ENCODE measurements around the gene PNRC2. TPM values are rescaled to one million over a fixed set of nuclear protein-coding genes. Genes with fewer than 3 reads are reported as not detected.

The PNRC2 gene
- 236 TPM for polyA plus RNA-seq (2012; ENCODE audit: insufficient read depth, insufficient read length)

GRCh38 chr1:23959461-23960290 lies at the start of gene PNRC2:
Gene PNRC2, plus strand, starts transcription at chr1:23959828. Its CDS starts 1,630 bp downstream, at chr1:23961458.
- DNase-seq (ENCODE audit: low read depth, low spot score): peak; percentile 93
- H3K4me3 ChIP-seq (ENCODE audit: low read length): peak within 1 kb of the TSS; percentile 76

DNA sequence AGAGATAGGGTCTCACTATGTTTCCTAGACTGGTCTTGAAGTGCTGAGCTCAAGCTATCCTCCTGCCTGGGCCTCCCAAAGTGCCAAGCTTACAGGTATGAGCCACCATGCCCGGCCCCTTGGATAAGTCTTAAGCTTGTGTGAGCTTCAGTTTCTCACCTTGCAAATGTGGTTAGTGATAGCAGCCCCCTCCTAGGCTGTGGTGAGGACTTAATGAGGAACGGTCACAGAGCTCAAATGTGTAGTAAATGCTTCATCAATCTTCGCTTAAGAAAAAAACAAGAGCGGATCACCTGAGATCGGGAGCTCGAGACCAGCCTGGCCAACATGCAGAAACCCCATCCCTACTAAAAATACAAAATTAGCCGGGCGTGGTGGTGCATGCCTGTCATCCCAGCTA lies 49.5 kb upstream of the PNRC2 start:
- peak overlapping the region; percentile 13; the same call in 1 of the 2 replicates for H3K4me3 ChIP-seq (ENCODE audit: low read length)
- no peak for DNase-seq (ENCODE audit: low read depth, low spot score)

GRCh38 chr1:23910553-23911246 lies 48.9 kb upstream of the PNRC2 start:
- DNase-seq (ENCODE audit: low read depth, low spot score): no peak

DNA sequence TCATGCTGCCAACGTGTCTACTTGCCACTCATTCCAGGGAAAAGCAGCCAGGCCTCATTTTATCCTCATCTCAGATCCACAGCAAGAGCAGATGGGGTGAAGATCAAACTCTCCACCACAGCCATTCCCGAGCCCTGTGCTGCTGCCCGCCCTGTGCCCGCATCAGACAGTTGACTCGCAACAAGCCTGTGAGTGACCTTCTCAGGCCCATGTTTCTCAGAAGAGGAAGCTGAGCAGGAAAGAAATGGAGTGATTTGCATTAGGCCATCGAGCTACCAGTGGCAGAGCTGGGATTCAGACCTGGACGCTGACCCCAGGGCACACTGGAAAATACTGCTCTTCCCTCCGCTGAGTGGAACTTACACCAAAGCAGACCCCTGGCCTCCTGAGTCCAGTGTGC lies 47.7 kb upstream of the PNRC2 start:
- H3K4me3 ChIP-seq (ENCODE audit: low read length): peak overlapping the region; percentile 55
- DNase-seq (ENCODE audit: low read depth, low spot score): no peak

More at GRCh38 chr1:23910553-23911246, 48.9 kb upstream of the PNRC2 start:
- peak overlapping the region; percentile 55 for H3K4me3 ChIP-seq (ENCODE audit: low read length)

GRCh38 chr1:23913212-23913880 lies 46.3 kb upstream of the PNRC2 start, which contains the start of gene CNR2:
Gene CNR2, minus strand, starts transcription at chr1:23913362. Its CDS starts 37,745 bp downstream, at chr1:23875617.
- H3K4me3 ChIP-seq (ENCODE audit: low read length): peak within 1 kb of the TSS; percentile 55
- DNase-seq (ENCODE audit: low read depth, low spot score): peak; percentile 90

DNA sequence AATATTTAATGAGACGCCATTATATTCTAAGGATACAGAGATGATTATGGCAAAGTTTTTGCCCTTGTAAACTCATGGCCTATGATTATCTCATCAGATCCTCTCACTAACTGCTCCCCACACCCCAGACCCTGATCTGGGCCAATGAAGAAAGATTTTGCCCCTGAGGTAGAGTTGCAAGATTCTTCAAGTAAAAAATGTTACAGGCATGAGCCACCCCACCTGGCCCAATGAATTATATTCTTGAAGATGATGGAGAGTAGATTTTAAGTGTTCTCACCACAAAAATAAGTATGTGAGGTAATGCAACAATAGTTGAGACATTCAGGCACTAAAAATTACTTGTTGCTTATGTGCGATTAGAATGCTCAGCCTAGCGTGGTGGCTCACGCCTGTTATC lies 44.7 kb upstream of the PNRC2 start:
- no peak overlapping the region for H3K4me3 ChIP-seq (ENCODE audit: low read length)
- no peak for DNase-seq (ENCODE audit: low read depth, low spot score)

DNA sequence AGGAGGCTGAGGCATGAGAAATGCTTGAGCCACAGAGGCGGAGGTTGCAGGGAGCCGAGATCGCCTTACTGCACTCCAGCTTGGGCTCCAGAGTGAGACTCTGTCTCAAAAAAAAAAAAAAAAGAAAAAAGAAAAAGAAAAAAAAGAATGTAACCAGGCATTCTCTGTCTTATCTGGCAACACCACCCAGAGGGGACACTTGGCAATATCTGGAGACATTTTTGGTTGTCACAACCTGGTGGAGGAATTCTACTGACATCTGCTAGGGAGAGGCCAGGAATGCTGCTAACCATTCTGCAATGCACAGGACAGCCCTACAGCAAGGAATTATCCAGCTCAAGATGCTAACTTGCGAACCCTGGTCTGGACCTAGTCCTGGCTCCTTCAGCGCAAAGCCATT lies 44.2 kb upstream of the PNRC2 start:
- no peak for DNase-seq (ENCODE audit: low read depth, low spot score)
- H3K4me3 ChIP-seq (ENCODE audit: low read length): no peak overlapping the region

DNA sequence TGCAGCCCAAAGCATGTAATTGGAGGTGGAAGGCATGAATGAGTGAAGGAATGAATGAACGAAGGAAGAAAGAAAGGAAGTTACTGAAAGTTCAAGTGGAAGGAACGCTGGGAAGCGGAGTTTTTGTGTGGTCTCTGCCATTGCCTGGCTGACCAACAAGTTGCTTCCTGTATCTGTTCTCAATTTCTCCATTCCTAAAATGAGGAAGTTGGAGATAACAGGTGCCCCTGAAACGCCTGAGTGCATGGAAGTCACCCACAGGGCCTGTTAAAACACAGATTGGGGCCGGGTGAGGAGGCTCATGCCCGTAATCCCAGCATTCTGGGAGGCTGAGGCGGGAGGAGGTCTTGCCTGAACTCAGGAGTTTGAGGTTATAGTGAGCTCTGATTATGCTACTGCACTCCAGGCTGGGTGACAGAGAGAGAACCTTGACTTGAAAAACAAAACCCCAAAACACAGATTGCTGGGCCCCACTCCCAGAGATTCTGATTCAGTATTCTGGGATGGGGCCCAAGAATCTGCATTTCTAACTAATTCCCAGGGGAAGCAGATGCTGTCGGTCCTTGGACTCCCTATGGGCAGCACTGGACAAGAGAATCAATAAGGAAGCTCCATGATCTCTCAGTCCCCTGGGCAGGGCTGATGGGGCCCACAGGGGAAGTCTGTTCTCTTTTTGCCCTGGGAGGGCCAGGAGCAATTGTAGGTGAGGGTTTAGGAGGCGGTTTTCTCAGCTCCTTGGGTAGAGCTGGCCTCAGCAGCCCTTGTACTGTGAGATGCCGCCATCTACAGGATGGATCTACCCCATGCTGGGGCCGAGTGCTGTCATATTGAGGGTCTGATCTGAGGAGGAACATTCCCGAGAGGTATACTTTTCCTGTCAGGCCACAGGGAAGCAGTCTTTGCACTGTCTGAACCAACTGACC lies 43.2 kb upstream of the PNRC2 start:
- DNase-seq (ENCODE audit: low read depth, low spot score): peak; percentile 77
- H3K4me3 ChIP-seq (ENCODE audit: low read length): no peak overlapping the region

DNA sequence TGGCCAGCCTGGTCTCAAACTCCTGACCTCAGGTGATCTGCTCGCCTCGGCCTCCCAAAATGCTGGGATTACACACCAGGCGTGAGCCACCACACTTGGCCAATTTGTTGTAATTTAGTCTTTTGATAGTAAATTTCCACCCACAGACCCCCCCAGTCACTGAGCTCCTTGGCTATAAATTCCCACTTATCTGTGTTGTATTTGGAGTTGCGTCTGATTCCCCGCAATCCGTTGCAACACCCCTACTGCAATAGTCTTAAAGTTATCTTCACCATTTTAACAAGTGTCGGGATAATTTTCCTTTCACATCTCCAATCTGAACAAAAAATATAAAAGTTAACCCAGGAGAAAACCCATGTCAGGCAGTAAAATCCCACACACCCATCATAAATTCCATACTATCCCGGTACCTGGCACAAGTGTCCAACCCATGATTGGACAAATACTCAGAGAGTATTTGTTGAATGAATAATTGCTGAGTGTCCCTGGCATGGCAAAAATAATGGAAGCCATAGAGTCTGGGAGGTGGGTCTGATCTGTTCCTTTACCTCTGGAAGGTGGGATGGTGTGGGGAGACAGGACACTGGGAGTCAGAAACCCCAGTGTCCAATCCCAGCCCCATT lies 37.2 kb upstream of the PNRC2 start:
- no peak overlapping the region for H3K4me3 ChIP-seq (ENCODE audit: low read length)

GRCh38 chr1:23923592-23924499 lies 35.8 kb upstream of the PNRC2 start:
- no peak for DNase-seq (ENCODE audit: low read depth, low spot score)
- no peak overlapping the region for H3K4me3 ChIP-seq (ENCODE audit: low read length)

More for the DNA sequence above, 37.2 kb upstream of the PNRC2 start:
- no peak for DNase-seq (ENCODE audit: low read depth, low spot score)

DNA sequence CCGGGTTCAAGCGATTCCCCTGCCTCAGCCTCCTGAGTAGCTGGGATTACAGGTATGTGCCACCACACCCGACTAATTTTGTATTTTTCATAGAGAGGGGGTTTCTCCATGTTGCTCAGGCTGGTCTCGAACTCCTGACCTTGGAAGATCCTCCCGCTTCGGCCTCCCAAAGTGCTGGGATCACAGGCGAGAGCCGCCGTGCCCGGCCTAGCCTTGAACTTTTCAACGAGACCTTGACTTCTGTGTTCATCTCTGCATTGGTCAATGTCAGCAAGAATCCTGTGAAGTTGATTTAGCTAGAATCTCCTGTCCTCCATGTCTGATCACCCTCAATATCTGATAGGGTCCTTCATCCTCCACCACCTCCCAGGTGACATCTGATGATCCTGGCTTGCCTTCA lies 35.0 kb upstream of the PNRC2 start:
- DNase-seq (ENCODE audit: low read depth, low spot score): no peak
- H3K4me3 ChIP-seq (ENCODE audit: low read length): no peak overlapping the region

DNA sequence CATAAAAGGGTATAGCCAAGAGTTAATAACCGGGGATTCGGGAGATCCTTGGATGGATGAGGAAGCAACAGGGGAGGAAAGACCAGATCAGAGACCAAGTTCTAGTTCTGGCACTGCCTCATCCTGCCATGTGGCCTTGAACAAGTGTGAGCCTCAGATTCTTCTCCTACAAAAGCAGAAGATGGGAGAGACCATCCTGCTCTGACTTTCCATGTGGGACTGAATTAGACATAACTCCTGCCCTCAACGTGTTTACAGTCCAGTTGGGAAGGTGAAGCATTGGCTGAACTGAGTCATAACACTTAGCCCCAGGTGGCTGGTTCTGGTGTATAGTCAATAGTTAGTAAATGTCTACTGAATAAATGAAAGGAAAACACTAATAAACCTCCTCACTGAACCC lies 34.3 kb upstream of the PNRC2 start:
- H3K4me3 ChIP-seq (ENCODE audit: low read length): no peak overlapping the region
- DNase-seq (ENCODE audit: low read depth, low spot score): no peak

DNA sequence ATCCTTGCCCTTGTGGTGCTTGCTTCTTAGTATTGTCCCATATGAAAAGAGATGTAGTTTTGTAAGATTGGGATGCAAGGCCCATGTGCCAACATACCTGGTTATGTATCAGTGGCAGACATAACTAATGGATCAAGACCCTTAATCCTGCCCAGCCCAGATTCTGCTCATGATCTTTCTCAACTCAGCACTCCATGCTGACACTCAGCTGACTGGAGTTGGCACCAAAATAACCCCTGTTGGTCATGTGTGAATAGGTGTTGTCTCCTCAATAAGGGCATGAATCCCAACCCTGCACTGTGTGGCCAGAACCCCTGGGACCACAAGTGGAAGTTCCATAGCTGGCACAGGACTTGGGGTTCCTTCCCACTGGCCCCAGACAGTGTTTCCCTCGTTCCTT lies 32.5 kb upstream of the PNRC2 start:
- no peak overlapping the region for H3K4me3 ChIP-seq (ENCODE audit: low read length)
- no peak for DNase-seq (ENCODE audit: low read depth, low spot score)

GRCh38 chr1:23928789-23929188 lies 30.8 kb upstream of the PNRC2 start:
- H3K4me3 ChIP-seq (ENCODE audit: low read length): no peak overlapping the region
- no peak for DNase-seq (ENCODE audit: low read depth, low spot score)

DNA sequence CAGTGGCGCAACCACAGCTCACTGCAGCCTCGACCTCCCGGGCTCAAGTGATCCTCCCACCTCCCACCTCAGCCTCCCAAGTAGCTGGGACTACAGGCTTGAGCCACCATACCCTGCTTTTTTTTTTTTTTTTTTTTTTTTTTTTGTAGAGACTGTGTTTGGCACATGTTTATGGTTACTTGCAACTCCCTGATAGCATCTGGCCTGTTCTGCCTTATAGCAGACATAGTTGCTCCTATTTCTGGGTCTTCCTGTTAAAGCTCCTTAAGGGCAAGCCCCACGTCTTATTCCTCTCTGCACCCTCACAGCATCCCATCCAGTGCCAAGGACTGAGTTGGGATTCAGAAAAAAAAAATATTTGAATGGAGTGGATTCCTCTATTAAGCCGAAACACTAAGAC lies 29.4 kb upstream of the PNRC2 start:
- H3K4me3 ChIP-seq (ENCODE audit: low read length): no peak overlapping the region
- DNase-seq (ENCODE audit: low read depth, low spot score): no peak

DNA sequence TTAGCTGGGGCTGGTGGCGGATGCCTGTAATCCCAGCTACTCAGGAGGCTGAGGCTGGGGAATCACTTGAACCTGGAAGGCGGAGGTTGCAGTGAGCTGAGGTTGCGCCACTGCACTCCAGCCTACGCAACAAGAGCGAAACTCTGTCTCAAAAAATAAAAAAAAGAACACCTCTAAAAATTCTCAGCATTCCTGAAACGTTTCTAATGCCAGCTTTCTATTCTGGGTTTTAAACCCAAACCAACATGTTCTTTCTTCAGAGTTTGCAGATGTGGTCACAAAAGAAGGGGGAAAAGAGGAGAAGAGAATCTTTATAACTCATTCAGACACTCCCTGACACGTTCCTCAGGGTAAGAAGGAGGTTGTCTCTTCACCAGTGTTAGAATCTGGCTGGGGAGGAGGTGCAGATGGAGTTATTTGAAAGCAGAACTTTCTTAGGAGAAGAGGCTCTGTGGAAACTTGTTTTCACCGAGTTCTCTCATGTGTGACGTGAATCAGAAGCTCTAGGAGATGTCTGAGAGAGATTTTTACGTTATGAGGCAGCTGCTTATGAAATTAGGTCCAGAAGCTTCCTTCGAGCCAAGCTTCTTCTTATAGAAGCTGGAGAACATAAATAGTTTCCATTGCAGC lies 28.7 kb upstream of the PNRC2 start:
- DNase-seq (ENCODE audit: low read depth, low spot score): no peak
- no peak overlapping the region for H3K4me3 ChIP-seq (ENCODE audit: low read length)

GRCh38 chr1:23931491-23931880 lies 28.1 kb upstream of the PNRC2 start:
- no peak for DNase-seq (ENCODE audit: low read depth, low spot score)
- H3K4me3 ChIP-seq (ENCODE audit: low read length): no peak overlapping the region
